Adipose tissue (tissue), 3 donors: ENCODE results near the gene FAM193A. TPM values are rescaled to one million over a fixed set of nuclear protein-coding genes. Genes with fewer than 3 reads are reported as not detected.
"Not testable (repeated sequence)": the region's sequence is repeated elsewhere in the genome, so short reads cannot be mapped to it uniquely, and the experiment has no call there.

Source experiments
- H3K27ac ChIP-seq: one replicate; pipeline ENCODE4 v1.5.1; 2013; ENCODE audit warnings: low read depth, low read length
- WGBS, 3 donors: extraction: QIAGEN DNeasy Blood & Tissue Kit; methylation state at CpG; one replicate each; pipeline ENCODE4 v1.1.7; 2013; 5-methylcytosine and 5-hydroxymethylcytosine counted together
- polyA plus RNA-seq, 3 donors: library from polyadenylated mRNA; stranded (reverse); fragments of 200-250 nt; gene quantifications; one replicate each; pipeline ENCODE4 v1.2.3, GENCODE V29; 2013
- donor health status: healthy with polysubstance abuse.
- donor health status: Bipolar disorder and iron deficiency.
- donor health status: healthy.

FAM193A gene
- polyA plus RNA-seq, 3 donors = 5.5 to 10.7 (median 9.7) TPM

GRCh38 chr4:2726881-2727280 lies 190.4 kb downstream of the FAM193A start:
- H3K27ac ChIP-seq = not testable (repeated sequence)
- 96 to 97% (median 97%) methylated on average over 16 to 17 of the region's 17 CpGs for WGBS, 3 donors

DNA sequence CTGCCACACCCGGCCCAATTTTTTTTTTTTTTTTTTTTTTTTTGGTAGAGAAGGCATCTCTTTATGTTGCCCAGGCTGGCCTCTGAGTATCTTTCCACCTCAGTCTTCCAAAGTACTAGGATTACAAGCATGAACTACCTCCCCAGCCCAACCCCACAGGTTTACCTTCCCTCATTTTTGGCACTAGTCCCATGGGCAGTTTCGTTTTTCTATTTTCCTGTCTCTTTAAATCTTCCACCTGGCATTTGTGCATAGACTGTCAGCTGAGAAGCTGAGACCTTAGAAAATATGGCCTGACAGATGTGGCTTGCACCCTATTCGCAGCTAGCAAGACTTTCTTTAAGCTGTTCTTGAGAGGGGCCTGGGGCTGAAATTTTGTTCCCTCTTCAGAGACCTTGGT lies 191.8 kb downstream of the FAM193A start:
- WGBS, 3 donors = 76 to 90% (median 88%) methylated on average over 3 of the region's 3 CpGs
- H3K27ac ChIP-seq = no peak overlapping the region

DNA sequence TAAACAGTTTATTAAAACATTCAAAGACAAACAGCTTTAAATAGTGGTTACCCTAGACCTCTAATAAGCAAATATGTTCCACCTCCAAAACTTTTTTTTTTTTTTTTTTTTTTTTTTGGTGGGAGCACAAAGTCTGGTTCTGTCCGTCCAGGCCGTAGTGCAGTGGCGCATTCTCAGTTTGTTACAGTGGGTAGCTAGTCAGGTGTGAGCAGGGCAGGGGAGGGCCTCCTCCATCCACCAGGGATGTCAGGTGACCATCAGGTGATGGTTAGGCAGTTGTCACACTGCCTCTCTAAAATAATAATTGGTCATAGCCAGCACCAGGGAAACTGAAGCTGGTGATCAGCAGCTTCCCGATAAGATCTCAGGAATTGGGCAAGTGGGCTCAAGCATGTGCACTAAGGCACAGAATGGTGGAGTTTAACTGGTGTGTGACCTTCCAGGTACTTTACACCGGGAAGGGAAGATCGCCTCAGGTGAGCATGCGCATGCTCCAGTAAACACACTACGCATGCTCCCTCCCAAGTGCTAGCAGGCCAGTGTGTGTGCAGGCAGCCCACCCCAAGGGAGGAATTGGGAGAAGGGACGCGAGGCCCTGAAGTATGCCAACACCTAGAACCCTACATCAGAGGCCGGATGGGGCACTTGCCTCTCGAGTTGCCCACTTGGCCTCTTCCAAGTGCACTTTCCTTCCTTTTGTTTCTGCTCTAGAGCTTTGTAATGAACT lies 192.5 kb downstream of the FAM193A start:
- 97 to 98% (median 97%) methylated on average over 12 of the region's 12 CpGs for WGBS, 3 donors
- H3K27ac ChIP-seq = no peak overlapping the region

GRCh38 chr4:2729533-2729875 lies 193.1 kb downstream of the FAM193A start:
- WGBS, 3 donors = 96 to 99% (median 98%) methylated on average over 9 of the region's 9 CpGs

DNA sequence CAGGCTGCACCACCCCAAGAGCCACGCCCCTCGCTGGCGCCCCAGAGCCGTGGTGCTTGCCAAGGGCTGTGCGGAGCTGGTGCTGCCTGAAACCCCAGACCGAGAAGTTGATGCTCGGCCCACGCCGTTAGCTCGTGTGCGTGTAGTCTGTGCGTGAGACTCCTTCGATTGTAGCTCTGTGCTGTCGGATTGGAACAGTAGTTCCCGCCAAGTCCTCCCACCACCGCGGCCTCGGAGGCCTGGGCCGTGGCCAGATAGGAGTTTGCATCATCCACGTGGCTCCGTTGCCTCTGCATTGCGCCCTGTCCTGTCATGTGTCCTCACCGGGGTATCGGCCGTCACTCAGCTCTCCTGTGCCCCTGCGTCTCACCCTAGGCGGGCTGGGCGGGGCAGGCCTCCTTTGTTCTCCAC lies 195.5 kb downstream of the FAM193A start:
- no peak overlapping the region for H3K27ac ChIP-seq
- 87 to 92% (median 88%) methylated on average over 28 of the region's 28 CpGs for WGBS, 3 donors

More at GRCh38 chr4:2729533-2729875, 193.1 kb downstream of the FAM193A start:
- H3K27ac ChIP-seq = no peak overlapping the region

DNA sequence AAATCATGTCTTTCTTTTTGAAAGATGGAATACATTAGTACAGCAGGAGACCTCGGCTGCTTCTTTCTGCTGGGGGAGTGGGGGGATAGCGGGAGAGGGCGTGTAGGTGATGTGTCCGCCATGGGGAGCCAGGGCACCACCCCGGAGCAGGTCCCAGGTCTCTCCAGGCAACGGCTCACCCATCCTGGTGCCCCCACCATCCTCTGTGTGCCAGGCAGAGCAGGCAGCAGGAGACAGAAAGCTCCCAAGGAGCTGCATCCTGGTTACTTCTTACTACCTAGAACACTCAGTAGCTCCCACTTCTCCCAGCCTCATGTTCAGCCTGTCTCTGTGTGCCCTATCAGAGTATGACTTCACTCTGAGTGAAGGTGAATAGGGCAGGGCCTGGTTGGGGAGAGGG lies 196.1 kb downstream of the FAM193A start:
- 91 to 94% (median 91%) methylated on average over 6 of the region's 6 CpGs for WGBS, 3 donors
- no peak overlapping the region for H3K27ac ChIP-seq

- 81 to 90% (median 89%) methylated on average over 21 of the region's 21 CpGs for WGBS, 3 donors
- no peak overlapping the region for H3K27ac ChIP-seq
Observed at GRCh38 chr4:2733001-2733843, 196.8 kb downstream of the FAM193A start.

DNA sequence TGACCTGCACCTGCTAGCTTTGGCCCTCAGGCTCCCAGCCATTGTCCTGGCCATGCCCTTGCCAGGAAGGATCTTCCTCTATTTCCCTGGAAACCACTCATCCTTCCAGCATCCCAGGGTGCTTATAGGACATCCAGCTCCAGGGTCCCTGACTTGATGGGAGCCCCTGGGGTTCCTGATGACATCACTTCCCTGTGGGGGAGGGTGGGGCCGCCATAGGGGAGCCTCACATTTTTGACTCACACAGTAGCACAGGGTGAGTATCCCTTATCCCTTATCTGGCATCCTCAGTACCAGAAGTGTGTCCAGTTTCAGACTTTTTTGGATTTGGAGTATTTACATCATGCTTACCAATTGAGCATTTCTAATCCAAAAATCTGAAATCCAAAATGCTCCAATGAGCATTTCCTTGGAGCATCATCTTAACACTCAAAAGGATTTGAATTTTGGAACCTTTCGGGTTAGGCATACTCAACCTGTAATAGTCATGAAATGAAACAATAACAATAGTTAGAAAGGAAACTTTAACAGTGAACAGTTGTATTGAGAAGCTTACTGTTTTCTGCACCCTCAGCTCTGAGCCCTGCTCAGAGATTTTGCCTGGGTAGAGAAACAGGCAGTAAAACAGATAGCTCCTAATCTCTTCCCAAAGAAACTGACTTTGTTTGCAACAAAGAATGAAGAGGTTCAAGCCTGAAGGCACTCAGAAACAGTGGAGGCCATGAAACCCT lies 197.6 kb downstream of the FAM193A start:
- WGBS, 3 donors = 84 to 97% (median 88%) methylated on average over 2 of the region's 2 CpGs
- H3K27ac ChIP-seq = no peak overlapping the region

DNA sequence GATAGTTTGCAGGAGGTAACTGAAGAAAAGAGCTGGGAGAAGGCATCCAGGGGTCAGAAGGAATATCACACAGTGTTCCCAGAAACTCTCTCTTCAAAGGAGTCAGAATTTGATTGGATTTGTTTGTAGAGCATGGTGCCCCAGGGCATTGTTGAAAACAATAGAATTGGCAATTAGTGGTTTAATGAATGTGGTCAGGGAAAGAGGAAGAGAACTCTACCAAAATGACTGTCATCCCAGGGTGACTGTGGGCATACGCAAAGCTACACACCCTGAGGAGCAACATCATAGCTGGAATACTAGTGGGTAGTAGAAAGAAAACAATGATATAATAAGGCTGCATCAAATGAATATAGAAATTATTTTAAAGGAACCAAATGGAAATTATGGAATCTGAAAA lies 198.2 kb downstream of the FAM193A start:
- H3K27ac ChIP-seq = no peak overlapping the region
- 66 to 100% (median 70%) methylated on average over 1 of the region's 1 CpG for WGBS, 3 donors

GRCh38 chr4:2735869-2736268 lies 199.4 kb downstream of the FAM193A start:
- H3K27ac ChIP-seq = no peak overlapping the region

GRCh38 chr4:2738296-2738695 lies 201.8 kb downstream of the FAM193A start:
- not testable (repeated sequence) for H3K27ac ChIP-seq
- 95 to 100% (median 95%) methylated on average over 2 of the region's 2 CpGs for WGBS, 3 donors

GRCh38 chr4:2741626-2742025 lies 205.2 kb downstream of the FAM193A start:
- no peak overlapping the region for H3K27ac ChIP-seq
- 88 to 91% (median 89%) methylated on average over 9 of the region's 9 CpGs for WGBS, 3 donors

DNA sequence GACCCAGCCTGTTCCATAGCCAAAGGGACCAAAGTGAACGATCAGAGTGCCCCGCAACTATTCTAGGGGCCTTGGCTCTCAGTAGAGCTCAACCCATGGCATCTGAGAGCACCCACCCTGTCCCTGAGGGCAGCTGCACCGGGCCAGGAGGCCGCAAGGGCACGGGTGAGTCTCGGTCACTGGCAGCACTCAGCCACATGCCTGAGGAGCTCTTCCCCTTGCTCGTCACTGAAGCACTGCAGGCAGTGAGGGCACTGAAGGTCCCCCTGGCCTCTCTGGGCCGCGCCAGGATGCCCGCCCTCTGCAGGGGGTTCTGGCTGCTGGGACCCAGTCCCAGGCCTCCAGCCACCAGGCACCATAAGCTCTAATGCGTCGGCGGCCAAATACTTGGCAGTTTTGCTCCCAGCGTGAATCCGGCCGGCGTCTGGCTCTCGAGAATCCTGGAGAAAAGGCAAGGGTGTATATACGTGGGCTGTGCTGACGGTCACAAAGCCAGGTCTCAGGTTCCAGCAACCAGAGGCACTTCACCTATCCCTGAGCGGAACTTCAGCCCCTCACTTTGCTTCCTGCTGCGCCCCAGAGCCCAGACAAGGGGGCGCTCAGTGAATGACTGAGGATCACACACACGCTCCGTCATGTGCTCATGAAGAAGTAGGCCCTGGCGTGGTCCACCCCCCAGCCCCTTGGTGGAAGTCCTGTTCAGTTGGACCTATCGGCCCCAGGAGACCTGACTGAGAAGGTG lies 205.8 kb downstream of the FAM193A start:
- no peak overlapping the region for H3K27ac ChIP-seq
- WGBS, 3 donors = 90 to 94% (median 94%) methylated on average over 27 of the region's 27 CpGs

DNA sequence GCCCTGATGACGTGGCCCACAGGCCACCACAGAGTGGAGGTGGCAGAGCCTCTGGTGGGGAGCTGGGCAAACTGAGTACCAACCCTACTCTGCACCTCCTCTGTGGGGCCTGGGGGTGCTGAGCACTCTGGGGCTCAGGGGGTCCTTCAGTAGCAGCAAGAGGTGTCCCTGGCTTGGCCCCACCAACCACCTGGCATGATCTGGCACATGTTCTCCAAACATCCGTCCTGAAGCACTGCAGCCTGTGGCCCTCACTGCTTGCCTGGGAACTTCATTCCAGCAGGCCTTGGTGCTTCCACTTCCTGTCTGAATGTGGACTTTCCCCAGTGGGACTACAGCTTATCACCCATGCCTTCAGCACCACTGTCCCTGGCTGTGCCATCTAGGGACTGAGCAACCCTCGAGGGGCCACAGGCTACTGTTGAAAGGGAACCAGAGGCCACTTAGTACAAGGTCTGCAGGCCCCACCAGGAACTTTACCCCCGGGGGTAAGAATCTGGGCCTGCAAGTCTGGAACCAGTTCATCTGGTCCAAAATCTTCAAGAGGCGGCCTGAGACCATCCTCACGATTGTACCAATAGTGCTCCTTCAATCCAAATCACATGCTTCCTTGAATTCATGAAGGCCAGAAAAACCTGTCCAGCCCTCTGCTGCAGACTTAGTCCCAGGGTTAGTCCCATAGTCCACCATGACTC lies 206.5 kb downstream of the FAM193A start:
- no peak overlapping the region for H3K27ac ChIP-seq
- 83 to 90% (median 84%) methylated on average over 6 of the region's 6 CpGs for WGBS, 3 donors

- 88 to 93% (median 88%) methylated on average over 21 of the region's 21 CpGs for WGBS, 3 donors
- no peak overlapping the region for H3K27ac ChIP-seq
Observed at GRCh38 chr4:2743518-2744445, 207.3 kb downstream of the FAM193A start.

DNA sequence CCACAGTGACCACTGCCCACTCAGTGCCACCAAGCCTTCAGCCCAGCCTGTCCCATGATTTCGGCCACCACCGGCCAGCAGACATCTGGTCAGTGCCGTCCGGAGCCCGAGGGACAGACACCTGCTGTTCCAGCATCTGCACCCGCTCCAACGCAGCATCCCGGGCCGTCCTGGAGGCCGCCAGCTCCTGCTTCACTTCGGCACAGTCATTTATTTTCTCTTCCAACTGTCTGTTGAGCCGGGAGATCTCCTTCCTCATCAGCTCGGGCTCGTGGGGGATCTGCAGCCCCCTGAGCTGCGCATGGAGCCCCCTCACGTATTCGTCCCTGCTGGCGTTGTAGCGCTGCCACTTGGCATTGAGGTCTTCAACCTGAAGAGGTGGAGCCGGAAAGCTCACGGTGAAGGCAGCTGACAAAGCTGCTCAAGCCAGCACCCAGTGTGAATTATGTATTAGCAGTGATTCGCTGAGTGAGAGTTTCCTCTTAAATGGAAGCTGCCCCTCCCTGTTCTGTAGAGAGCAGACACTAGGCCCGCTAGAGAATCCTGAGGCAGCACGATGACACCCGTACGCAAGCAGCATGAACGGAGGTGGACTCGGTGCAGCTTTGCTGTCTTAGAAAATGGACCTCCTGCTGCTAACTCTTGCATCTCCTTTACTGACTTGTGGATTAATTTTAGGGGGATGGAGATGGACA lies 208.3 kb downstream of the FAM193A start:
- WGBS, 3 donors = 93 to 94% (median 93%) methylated on average over 28 of the region's 28 CpGs
- H3K27ac ChIP-seq = no peak overlapping the region
